Measurements from ENCODE around the gene ATG16L2.

ATG16L2 gene

DNA sequence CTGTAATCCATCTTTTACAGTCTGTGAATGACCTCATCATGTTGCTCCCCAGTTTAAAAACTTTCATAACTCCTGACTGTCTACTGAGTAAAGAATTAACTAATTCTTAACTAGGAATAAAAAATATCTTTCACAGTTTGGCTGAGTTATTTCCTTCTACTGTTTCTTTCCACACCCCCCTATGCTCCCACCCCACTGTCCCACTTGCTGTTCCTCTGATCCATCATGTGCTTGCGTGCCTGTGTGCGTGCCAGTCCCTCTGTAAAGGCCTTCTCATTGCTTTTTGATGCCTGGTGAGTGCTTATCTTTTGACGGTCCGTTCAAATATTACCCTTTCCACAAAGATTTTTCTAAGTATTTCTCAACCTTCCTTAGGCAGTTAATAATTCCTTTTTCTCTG is 55.6 kb downstream of the ATG16L2 start:
- H3K4me1 ChIP-seq (ENCODE audit: control insufficient read depth in 1 of 2, insufficient read depth in 2 of 2, low read length in 2 of 2), result no peaks in the 10 kb centered on the region
- no peak overlapping the region for H4K91ac ChIP-seq (ENCODE audit: low read depth, low read length)
- H4K12ac ChIP-seq (ENCODE audit: low read depth, low read length), result no peak overlapping the region
- H2BK12ac ChIP-seq (ENCODE audit: low read length), result no peak overlapping the region
- no peaks in the 10 kb centered on the region for H3K27me3 ChIP-seq (ENCODE audit: insufficient read depth, low read length)
- no peak overlapping the region for H3K14ac ChIP-seq (ENCODE audit: low read length)
- no peak overlapping the region for H3K18ac ChIP-seq (ENCODE audit: low read length)
- H2AK5ac ChIP-seq (ENCODE audit: low read length), result no peak overlapping the region
- no peaks in the 10 kb centered on the region for H3K79me1 ChIP-seq (ENCODE audit: low read length)
- H3K36me3 ChIP-seq (ENCODE audit: control insufficient read depth in 1 of 2, insufficient read depth in 2 of 2, low read length in 2 of 2), result no peaks in the 10 kb centered on the region
- no peaks in the 10 kb centered on the region for H3K79me2 ChIP-seq (ENCODE audit: control insufficient read depth, insufficient read depth, low read length, poor library complexity)
- H3K4me2 ChIP-seq (ENCODE audit: low read length), result no peak overlapping the region
- no peak overlapping the region for H2BK5ac ChIP-seq (ENCODE audit: low read depth, low read length, poor library complexity)
- no peak overlapping the region for H3K4me3 ChIP-seq (ENCODE audit: low read depth, low read length)
- no peak for DNase-seq
- H3K4ac ChIP-seq (ENCODE audit: low read depth, low read length), result no peak overlapping the region
- H2BK120ac ChIP-seq (ENCODE audit: insufficient read depth, low read length, poor library complexity), result no peak overlapping the region
- H3K27ac ChIP-seq (ENCODE audit: low read depth, low read length), result no peak overlapping the region
- WGBS (ENCODE audit: extremely low coverage, insufficient coverage, insufficient read length), result no CpG with 5 or more reads among the region's 4 CpGs
- no peak overlapping the region for H2AFZ ChIP-seq (ENCODE audit: insufficient read depth, low read length, poor library complexity)
- no peaks in the 10 kb centered on the region for H3K9me3 ChIP-seq (ENCODE audit: insufficient read depth, low read depth, low read length)
- no peak overlapping the region for H4K8ac ChIP-seq (ENCODE audit: low read depth, low read length)
- H3K23ac ChIP-seq (ENCODE audit: low read length), result no peak overlapping the region
- H3K9ac ChIP-seq (ENCODE audit: low read length), result no peak overlapping the region

DNA sequence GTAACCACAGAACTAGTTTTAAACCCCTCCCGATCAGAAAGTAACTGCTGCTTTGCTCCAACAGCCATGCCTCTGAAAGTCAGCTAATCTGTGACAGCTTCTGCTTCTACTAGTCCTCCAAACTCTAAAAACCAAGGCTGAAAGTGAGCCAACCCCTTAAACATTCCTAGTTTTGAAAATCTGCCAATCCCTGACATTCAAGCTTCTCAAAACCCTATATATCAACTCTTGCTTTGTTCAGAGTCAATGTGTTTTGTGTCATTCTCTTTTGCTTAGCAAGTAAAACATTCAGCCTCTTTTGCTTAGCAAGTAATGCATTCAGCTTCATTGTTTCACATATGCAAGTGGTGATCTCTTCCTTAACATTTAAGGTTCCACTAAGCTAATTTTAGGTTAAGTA is 56.9 kb downstream of the ATG16L2 start:
- no peak overlapping the region for H3K18ac ChIP-seq (ENCODE audit: low read length)
- H4K12ac ChIP-seq (ENCODE audit: low read depth, low read length), result no peak overlapping the region
- H3K79me1 ChIP-seq (ENCODE audit: low read length), result no peaks in the 10 kb centered on the region
- H3K9ac ChIP-seq (ENCODE audit: low read length), result no peak overlapping the region
- H4K8ac ChIP-seq (ENCODE audit: low read depth, low read length), result no peak overlapping the region
- H3K14ac ChIP-seq (ENCODE audit: low read length), result no peak overlapping the region
- H3K27me3 ChIP-seq (ENCODE audit: insufficient read depth, low read length), result no peaks in the 10 kb centered on the region
- DNase-seq, result no peak
- no peak overlapping the region for H3K23ac ChIP-seq (ENCODE audit: low read length)
- no peaks in the 10 kb centered on the region for H3K79me2 ChIP-seq (ENCODE audit: control insufficient read depth, insufficient read depth, low read length, poor library complexity)
- no peaks in the 10 kb centered on the region for H3K9me3 ChIP-seq (ENCODE audit: insufficient read depth, low read depth, low read length)
- WGBS (ENCODE audit: extremely low coverage, insufficient coverage, insufficient read length), result no CpG with 5 or more reads among the region's 1 CpG
- H2AFZ ChIP-seq (ENCODE audit: insufficient read depth, low read length, poor library complexity), result no peak overlapping the region
- no peak overlapping the region for H2AK5ac ChIP-seq (ENCODE audit: low read length)
- H2BK12ac ChIP-seq (ENCODE audit: low read length), result no peak overlapping the region
- H3K4me3 ChIP-seq (ENCODE audit: low read depth, low read length), result no peak overlapping the region
- H2BK5ac ChIP-seq (ENCODE audit: low read depth, low read length, poor library complexity), result no peak overlapping the region
- no peak overlapping the region for H2BK120ac ChIP-seq (ENCODE audit: insufficient read depth, low read length, poor library complexity)
- no peak overlapping the region for H3K4me2 ChIP-seq (ENCODE audit: low read length)
- no peak overlapping the region for H3K27ac ChIP-seq (ENCODE audit: low read depth, low read length)
- no peaks in the 10 kb centered on the region for H3K4me1 ChIP-seq (ENCODE audit: control insufficient read depth in 1 of 2, insufficient read depth in 2 of 2, low read length in 2 of 2)
- no peaks in the 10 kb centered on the region for H3K36me3 ChIP-seq (ENCODE audit: control insufficient read depth in 1 of 2, insufficient read depth in 2 of 2, low read length in 2 of 2)
- H3K4ac ChIP-seq (ENCODE audit: low read depth, low read length), result no peak overlapping the region
- no peak overlapping the region for H4K91ac ChIP-seq (ENCODE audit: low read depth, low read length)

DNA sequence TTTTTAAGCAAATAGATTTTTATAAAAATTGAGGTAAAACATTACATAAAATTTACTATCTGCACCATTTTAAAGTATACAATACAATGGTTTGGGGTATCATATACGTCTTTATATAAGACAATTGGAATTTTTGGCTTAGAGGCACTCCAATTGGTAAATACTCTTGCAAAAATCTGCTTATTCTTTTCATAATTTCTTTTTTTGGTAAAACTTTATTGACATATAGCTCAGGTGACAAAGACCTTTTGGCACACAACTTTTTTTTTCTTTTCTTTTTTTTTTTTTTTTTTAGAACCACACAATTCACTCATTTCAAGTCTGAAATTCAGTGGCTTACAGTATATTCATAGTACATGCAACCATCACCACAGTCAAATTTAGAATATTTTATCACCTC is 57.8 kb downstream of the ATG16L2 start:
- H3K4me1 ChIP-seq (ENCODE audit: control insufficient read depth in 1 of 2, insufficient read depth in 2 of 2, low read length in 2 of 2), result no peaks in the 10 kb centered on the region
- H2AK5ac ChIP-seq (ENCODE audit: low read length), result no peak overlapping the region
- no peak overlapping the region for H2AFZ ChIP-seq (ENCODE audit: insufficient read depth, low read length, poor library complexity)
- WGBS (ENCODE audit: extremely low coverage, insufficient coverage, insufficient read length), result no CpG with 5 or more reads among the region's 1 CpG
- no peak overlapping the region for H2BK12ac ChIP-seq (ENCODE audit: low read length)
- no peak overlapping the region for H3K23ac ChIP-seq (ENCODE audit: low read length)
- no peak overlapping the region for H3K9ac ChIP-seq (ENCODE audit: low read length)
- no peaks in the 10 kb centered on the region for H3K36me3 ChIP-seq (ENCODE audit: control insufficient read depth in 1 of 2, insufficient read depth in 2 of 2, low read length in 2 of 2)
- no peaks in the 10 kb centered on the region for H3K27me3 ChIP-seq (ENCODE audit: insufficient read depth, low read length)
- H3K14ac ChIP-seq (ENCODE audit: low read length), result no peak overlapping the region
- H3K9me3 ChIP-seq (ENCODE audit: insufficient read depth, low read depth, low read length), result no peaks in the 10 kb centered on the region
- no peak overlapping the region for H4K91ac ChIP-seq (ENCODE audit: low read depth, low read length)
- no peak overlapping the region for H4K8ac ChIP-seq (ENCODE audit: low read depth, low read length)
- DNase-seq, result no peak
- H2BK5ac ChIP-seq (ENCODE audit: low read depth, low read length, poor library complexity), result no peak overlapping the region
- no peaks in the 10 kb centered on the region for H3K79me2 ChIP-seq (ENCODE audit: control insufficient read depth, insufficient read depth, low read length, poor library complexity)
- H3K79me1 ChIP-seq (ENCODE audit: low read length), result no peaks in the 10 kb centered on the region
- no peak overlapping the region for H2BK120ac ChIP-seq (ENCODE audit: insufficient read depth, low read length, poor library complexity)
- H3K4me2 ChIP-seq (ENCODE audit: low read length), result no peak overlapping the region
- no peak overlapping the region for H3K18ac ChIP-seq (ENCODE audit: low read length)
- no peak overlapping the region for H3K27ac ChIP-seq (ENCODE audit: low read depth, low read length)
- H3K4me3 ChIP-seq (ENCODE audit: low read depth, low read length), result no peak overlapping the region
- no peak overlapping the region for H3K4ac ChIP-seq (ENCODE audit: low read depth, low read length)
- no peak overlapping the region for H4K12ac ChIP-seq (ENCODE audit: low read depth, low read length)

DNA sequence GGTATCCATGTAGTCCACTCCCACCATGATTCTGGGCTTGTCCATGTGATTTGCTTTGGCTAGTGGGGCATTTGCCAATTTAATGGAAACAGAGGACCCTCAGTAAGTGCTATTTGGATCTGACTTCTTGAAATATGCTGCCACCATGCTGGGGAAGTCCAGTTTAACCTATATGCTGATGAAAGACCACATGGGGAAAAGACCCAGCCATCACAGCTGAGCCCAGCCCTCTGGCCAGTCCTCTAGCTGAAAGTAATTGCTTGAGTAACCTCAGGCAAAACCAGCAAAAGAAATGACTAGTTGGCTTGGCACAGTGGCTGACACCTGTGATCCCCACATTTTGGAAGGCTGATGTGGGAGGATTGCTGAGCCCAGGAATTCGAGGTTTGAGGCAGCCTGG is 61.5 kb downstream of the ATG16L2 start:
- H3K4me1 ChIP-seq (ENCODE audit: control insufficient read depth in 1 of 2, insufficient read depth in 2 of 2, low read length in 2 of 2), result no peaks in the 10 kb centered on the region
- no peaks in the 10 kb centered on the region for H3K79me1 ChIP-seq (ENCODE audit: low read length)
- no peaks in the 10 kb centered on the region for H3K79me2 ChIP-seq (ENCODE audit: control insufficient read depth, insufficient read depth, low read length, poor library complexity)
- no peak overlapping the region for H2BK12ac ChIP-seq (ENCODE audit: low read length)
- H3K27me3 ChIP-seq (ENCODE audit: insufficient read depth, low read length), result no peaks in the 10 kb centered on the region
- WGBS (ENCODE audit: extremely low coverage, insufficient coverage, insufficient read length), result no CpG with 5 or more reads among the region's 1 CpG
- no peak overlapping the region for H4K8ac ChIP-seq (ENCODE audit: low read depth, low read length)
- H3K4me3 ChIP-seq (ENCODE audit: low read depth, low read length), result no peak overlapping the region
- no peak overlapping the region for H2AK5ac ChIP-seq (ENCODE audit: low read length)
- H2BK5ac ChIP-seq (ENCODE audit: low read depth, low read length, poor library complexity), result no peak overlapping the region
- H3K9me3 ChIP-seq (ENCODE audit: insufficient read depth, low read depth, low read length), result no peaks in the 10 kb centered on the region
- no peak overlapping the region for H3K9ac ChIP-seq (ENCODE audit: low read length)
- H3K4ac ChIP-seq (ENCODE audit: low read depth, low read length), result no peak overlapping the region
- DNase-seq, result no peak
- H3K27ac ChIP-seq (ENCODE audit: low read depth, low read length), result no peak overlapping the region
- no peak overlapping the region for H3K18ac ChIP-seq (ENCODE audit: low read length)
- no peak overlapping the region for H3K14ac ChIP-seq (ENCODE audit: low read length)
- H2BK120ac ChIP-seq (ENCODE audit: insufficient read depth, low read length, poor library complexity), result no peak overlapping the region
- H4K91ac ChIP-seq (ENCODE audit: low read depth, low read length), result no peak overlapping the region
- H4K12ac ChIP-seq (ENCODE audit: low read depth, low read length), result no peak overlapping the region
- H3K36me3 ChIP-seq (ENCODE audit: control insufficient read depth in 1 of 2, insufficient read depth in 2 of 2, low read length in 2 of 2), result no peaks in the 10 kb centered on the region
- no peak overlapping the region for H2AFZ ChIP-seq (ENCODE audit: insufficient read depth, low read length, poor library complexity)
- H3K4me2 ChIP-seq (ENCODE audit: low read length), result no peak overlapping the region
- H3K23ac ChIP-seq (ENCODE audit: low read length), result no peak overlapping the region

Measured in trophoblast cell (in vitro differentiated cells and primary cell).